Mammary epithelial cell (primary cell): ENCODE results near the gene HHATL.

Experiments
- EZH2 ChIP-seq: IDR thresholded peaks from 2 replicates; pipeline ENCODE4 v1.6.1; 2012; ENCODE audit warnings: low read length, inconsistent platforms, borderline replicate concordance
- TF ChIP-seq, protein P1 (sequence below), 2 donors: IDR thresholded peaks in 1 of 2; conservative IDR thresholded peaks in 1 of 2; 2 replicates each; pipeline ENCODE4 v1.5.1; 2011 to 2012; ENCODE audit warnings: inconsistent platforms in 2 of 2, low read length in 2 of 2, mild to moderate bottlenecking in 2 of 2, control low read depth in 1 of 2, low read depth in 1 of 2; ENCODE audit not compliant: insufficient read depth in 1 of 2; ENCODE audit errors: extremely low read depth in 1 of 2

- TF ChIP-seq, protein P1, sequence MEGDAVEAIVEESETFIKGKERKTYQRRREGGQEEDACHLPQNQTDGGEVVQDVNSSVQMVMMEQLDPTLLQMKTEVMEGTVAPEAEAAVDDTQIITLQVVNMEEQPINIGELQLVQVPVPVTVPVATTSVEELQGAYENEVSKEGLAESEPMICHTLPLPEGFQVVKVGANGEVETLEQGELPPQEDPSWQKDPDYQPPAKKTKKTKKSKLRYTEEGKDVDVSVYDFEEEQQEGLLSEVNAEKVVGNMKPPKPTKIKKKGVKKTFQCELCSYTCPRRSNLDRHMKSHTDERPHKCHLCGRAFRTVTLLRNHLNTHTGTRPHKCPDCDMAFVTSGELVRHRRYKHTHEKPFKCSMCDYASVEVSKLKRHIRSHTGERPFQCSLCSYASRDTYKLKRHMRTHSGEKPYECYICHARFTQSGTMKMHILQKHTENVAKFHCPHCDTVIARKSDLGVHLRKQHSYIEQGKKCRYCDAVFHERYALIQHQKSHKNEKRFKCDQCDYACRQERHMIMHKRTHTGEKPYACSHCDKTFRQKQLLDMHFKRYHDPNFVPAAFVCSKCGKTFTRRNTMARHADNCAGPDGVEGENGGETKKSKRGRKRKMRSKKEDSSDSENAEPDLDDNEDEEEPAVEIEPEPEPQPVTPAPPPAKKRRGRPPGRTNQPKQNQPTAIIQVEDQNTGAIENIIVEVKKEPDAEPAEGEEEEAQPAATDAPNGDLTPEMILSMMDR (conservative IDR thresholded peaks at IDR 0.05 in 1 of 2, IDR thresholded peaks at IDR 0.05 in 1 of 2; ENCODE audit: extremely low read depth in 1 of 2, insufficient read depth in 1 of 2, low read depth in 1 of 2, low read length in 2 of 2) = no peak
- no peak for TF ChIP-seq EZH2
These were observed 7.9 kb upstream of the HHATL start for GRCh38 chr3:42710323-42711021.
